IMR-90 (cell line): Measurements from ENCODE around the gene GUCY2F.

Source experiments
- CEBPB ChIP-seq: IDR thresholded peaks from 2 replicates; pipeline ENCODE4 v1.6.1; 2012; ENCODE audit warnings: low read depth, low read length, improper control_type of control experiment
- ELK1 ChIP-seq: fragments of 150-350 bp; IDR thresholded peaks from 2 replicates; pipeline ENCODE4 v1.6.1; 2016; ENCODE audit warnings: low read depth, mild to moderate bottlenecking, low read length, moderate library complexity, borderline replicate concordance
- FOS ChIP-seq: fragments of 150-350 bp; IDR thresholded peaks from 2 replicates; pipeline ENCODE4 v1.6.1; 2016; ENCODE audit warnings: low read depth, low read length
- POLR2A ChIP-seq: IDR thresholded peaks from 2 replicates; pipeline ENCODE4 v1.6.1; 2012; ENCODE audit warnings: mild to moderate bottlenecking, low read depth, low read length
- SMC3 ChIP-seq: fragments of 150-350 bp; IDR thresholded peaks from 2 replicates; pipeline ENCODE4 v1.6.1; 2016; ENCODE audit warnings: low read depth, mild to moderate bottlenecking, antibody characterized with exemption, low read length, moderate library complexity
- TF ChIP-seq, protein P1 (sequence below): conservative IDR thresholded peaks from 2 replicates; pipeline ENCODE4 v1.5.1; 2012; ENCODE audit warnings: mild to moderate bottlenecking, low read depth, low read length, improper control_type of control experiment
- TF ChIP-seq, protein P2 (sequence below): fragments of 150-350 bp; IDR thresholded peaks from 2 replicates; pipeline ENCODE4 v1.6.1; 2017; ENCODE audit warnings: mild to moderate bottlenecking, antibody characterized with exemption, low read length, low read depth

- TF ChIP-seq, protein P1, sequence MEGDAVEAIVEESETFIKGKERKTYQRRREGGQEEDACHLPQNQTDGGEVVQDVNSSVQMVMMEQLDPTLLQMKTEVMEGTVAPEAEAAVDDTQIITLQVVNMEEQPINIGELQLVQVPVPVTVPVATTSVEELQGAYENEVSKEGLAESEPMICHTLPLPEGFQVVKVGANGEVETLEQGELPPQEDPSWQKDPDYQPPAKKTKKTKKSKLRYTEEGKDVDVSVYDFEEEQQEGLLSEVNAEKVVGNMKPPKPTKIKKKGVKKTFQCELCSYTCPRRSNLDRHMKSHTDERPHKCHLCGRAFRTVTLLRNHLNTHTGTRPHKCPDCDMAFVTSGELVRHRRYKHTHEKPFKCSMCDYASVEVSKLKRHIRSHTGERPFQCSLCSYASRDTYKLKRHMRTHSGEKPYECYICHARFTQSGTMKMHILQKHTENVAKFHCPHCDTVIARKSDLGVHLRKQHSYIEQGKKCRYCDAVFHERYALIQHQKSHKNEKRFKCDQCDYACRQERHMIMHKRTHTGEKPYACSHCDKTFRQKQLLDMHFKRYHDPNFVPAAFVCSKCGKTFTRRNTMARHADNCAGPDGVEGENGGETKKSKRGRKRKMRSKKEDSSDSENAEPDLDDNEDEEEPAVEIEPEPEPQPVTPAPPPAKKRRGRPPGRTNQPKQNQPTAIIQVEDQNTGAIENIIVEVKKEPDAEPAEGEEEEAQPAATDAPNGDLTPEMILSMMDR, result no peak
- TF ChIP-seq POLR2A (no peak), ELK1 (no peak), SMC3 (no peak), FOS (no peak), CEBPB (no peak)
- TF ChIP-seq, protein P2, sequence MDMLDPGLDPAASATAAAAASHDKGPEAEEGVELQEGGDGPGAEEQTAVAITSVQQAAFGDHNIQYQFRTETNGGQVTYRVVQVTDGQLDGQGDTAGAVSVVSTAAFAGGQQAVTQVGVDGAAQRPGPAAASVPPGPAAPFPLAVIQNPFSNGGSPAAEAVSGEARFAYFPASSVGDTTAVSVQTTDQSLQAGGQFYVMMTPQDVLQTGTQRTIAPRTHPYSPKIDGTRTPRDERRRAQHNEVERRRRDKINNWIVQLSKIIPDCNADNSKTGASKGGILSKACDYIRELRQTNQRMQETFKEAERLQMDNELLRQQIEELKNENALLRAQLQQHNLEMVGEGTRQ, result no peak
Measured at GRCh38 chrX:109481986-109482385, at the start of gene GUCY2F.
